ENCODE results near the gene ZNF888. TPM values are rescaled to one million over a fixed set of nuclear protein-coding genes. Genes with fewer than 3 reads are reported as not detected.
"Not testable (repeated sequence)": the region's sequence is repeated elsewhere in the genome, so short reads cannot be mapped to it uniquely, and the experiment has no call there.

The ZNF888 gene
- total RNA-seq, 4 donors from 2014 or later, result 3.4 to 12.6 (median 11.8) TPM

DNA sequence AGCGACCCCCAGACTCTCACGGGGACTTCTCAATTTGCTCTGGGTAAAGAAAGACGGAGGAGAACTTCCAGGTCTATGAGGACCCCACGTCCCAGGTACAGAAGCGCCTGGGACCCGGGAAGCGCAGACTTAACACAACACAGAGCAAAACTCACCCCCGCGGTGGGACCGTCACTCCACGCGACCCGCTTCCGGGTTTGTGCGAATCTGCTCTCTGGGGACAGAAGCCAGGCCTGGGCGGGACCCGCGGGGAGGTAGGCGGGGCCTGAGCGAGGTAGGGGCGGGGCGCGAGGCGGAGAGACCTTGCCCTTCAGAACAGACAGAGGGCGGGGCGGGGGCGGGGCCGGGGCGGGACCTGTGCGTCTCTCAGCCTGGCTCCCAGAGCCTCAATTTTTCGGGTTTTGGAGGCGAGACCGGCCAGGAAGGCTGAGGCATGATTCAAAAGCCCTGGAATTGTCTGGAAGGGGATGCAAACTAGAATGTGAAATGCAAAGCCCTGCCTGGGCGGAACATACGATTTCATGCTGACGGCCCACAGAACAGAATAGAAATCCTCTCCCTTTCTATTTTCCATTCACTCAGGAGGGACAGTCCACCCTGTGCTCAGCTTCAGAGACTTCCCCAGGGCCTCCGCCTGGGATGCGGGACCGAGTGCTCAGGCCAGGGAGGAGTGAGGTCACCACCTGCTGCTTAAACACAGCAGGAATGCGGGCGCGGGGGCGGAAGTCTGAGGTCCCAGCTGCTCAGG is 19.3 kb upstream of the ZNF888 start:
- peaks cover 11 to 50% (median 23%) of the 10 kb centered on the region in 4 donors for H3K4me1 ChIP-seq
- peak overlapping the region; percentile 59 to 98 (median 84) for H3K4me3 ChIP-seq
- in situ Hi-C loops (cut with MboI; ENCODE audit: low pct_ligation_motif_present in 1 of 4, low pct_unique_long_range_greater_than_20kb in 1 of 4, low sequenced_read_pairs in 3 of 4) (loop anchor here in 1 of 4 donors (5.0 kb wide), 1 partner anchor 85 kb away; the partner anchor contains the start of gene ZNF468), intact Hi-C loops (cut with DNase I; ENCODE audit: low total_unique reads) (no loop called here)
- 1% methylated on average over 37 of the region's 43 CpGs; no CpG with 5 or more reads in 1 of the 2 donors for WGBS, 2 donors (ENCODE audit: low coverage in 1 of 2)
- H3K36me3 ChIP-seq, result no peaks in the 10 kb centered on the region
- DNase-seq, result peak; percentile 98
- TF ChIP-seq POLR2AphosphoS5 (IDR thresholded peaks at IDR 0.05) (peak; percentile 92 to 99 (median 98)), POLR2A (IDR thresholded peaks at IDR 0.05) (peak; percentile 95), CTCF (IDR thresholded peaks at IDR 0.05) (no peak)
- no peaks in the 10 kb centered on the region for H3K27me3 ChIP-seq
- H3K27ac ChIP-seq, result peak overlapping the region; percentile 88 to 97 (median 94)
- H3K9me3 ChIP-seq, result peaks cover 17 to 21% of the 10 kb centered on the region in 2 donors

DNA sequence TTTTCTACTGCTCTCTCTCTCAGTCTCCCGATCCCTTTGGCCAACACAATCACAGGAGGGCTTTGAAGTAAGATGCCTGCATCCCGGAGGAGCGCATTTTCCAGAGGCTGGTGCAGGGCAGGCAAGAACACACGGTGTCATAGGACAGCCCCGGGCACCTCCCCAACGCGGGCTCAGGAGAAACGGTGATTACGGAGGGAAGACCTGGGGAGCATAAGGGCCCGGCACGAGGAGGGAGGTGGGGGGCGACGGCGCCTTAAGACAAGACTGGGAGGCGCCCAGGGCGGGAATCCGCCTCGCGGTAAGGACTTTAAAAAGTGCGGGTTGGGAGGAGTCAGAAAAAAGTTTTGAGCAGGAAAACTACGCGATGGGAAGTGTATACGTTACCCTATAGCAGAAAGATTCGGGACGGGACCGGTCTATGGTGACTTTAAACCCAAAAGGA is 18.7 kb upstream of the ZNF888 start:
- in situ Hi-C loops (cut with MboI; ENCODE audit: low pct_ligation_motif_present in 1 of 4, low pct_unique_long_range_greater_than_20kb in 1 of 4, low sequenced_read_pairs in 3 of 4), result loop anchor here in 1 of 4 donors (5.0 kb wide), 1 partner anchor 85 kb away; the partner anchor contains the start of gene ZNF468
- peaks cover 11 to 15% of the 10 kb centered on the region in 2 donors for H3K9me3 ChIP-seq
- H3K4me3 ChIP-seq, result peak overlapping the region; percentile 59 to 98 (median 84)
- DNase-seq, result peak; percentile 36
- H3K36me3 ChIP-seq, result no peaks in the 10 kb centered on the region
- intact Hi-C loops (cut with DNase I; ENCODE audit: low total_unique reads), result no loop called here
- no peaks in the 10 kb centered on the region for H3K27me3 ChIP-seq
- no peak for TF ChIP-seq EP300 (IDR thresholded peaks at IDR 0.05; ENCODE audit: low read depth)
- no peak for TF ChIP-seq POLR2A (IDR thresholded peaks at IDR 0.05)
- TF ChIP-seq CTCF (IDR thresholded peaks at IDR 0.05), result no peak
- TF ChIP-seq POLR2AphosphoS5 (IDR thresholded peaks at IDR 0.05), result no peak
- H3K27ac ChIP-seq, result peak overlapping the region; percentile 88 to 97 (median 94)
- WGBS, 2 donors (ENCODE audit: low coverage in 1 of 2), result 0% methylated on average over 2 to 26 of the region's 26 CpGs
- H3K4me1 ChIP-seq, result peaks cover 12 to 56% (median 27%) of the 10 kb centered on the region in 4 donors

DNA sequence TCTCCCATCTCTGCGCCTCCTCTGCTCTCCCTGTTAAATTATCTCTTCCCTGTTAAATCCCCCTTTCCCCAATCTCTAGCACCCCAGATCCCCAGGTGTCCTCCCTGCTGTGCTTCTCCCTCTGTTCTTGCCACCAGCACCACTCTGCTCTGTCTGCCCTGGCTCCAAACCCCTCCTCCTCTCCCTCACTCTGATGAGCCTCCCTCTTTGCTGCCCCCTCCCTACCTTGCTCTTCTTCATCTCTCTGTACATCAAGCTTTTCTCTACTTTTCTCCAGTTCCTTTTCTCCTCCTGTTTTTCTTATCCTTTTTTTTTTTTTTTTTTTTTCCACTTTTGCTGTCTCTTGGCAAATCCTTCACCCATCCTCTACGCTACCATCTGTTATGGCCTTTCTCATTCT is 18.3 kb upstream of the ZNF888 start:
- intact Hi-C loops (cut with DNase I; ENCODE audit: low total_unique reads), result not testable (repeated sequence)
- WGBS, 2 donors (ENCODE audit: low coverage in 1 of 2), result 27 to 29% methylated on average over 2 of the region's 2 CpGs
- in situ Hi-C loops (cut with MboI; ENCODE audit: low pct_ligation_motif_present in 1 of 4, low pct_unique_long_range_greater_than_20kb in 1 of 4, low sequenced_read_pairs in 3 of 4), result loop anchor here in 1 of 4 donors (5.0 kb wide), 1 partner anchor 84 kb away; the partner anchor contains the start of gene ZNF468

GRCh38 chr19:52940905-52941304 is 17.7 kb upstream of the ZNF888 start:
- in situ Hi-C loops (cut with MboI; ENCODE audit: low pct_ligation_motif_present in 1 of 4, low pct_unique_long_range_greater_than_20kb in 1 of 4, low sequenced_read_pairs in 3 of 4), result loop anchor here in 1 of 4 donors (5.0 kb wide), 1 partner anchor 84 kb away; the partner anchor contains the start of gene ZNF468
- peak overlapping the region; percentile 88 to 97 (median 94) for H3K27ac ChIP-seq
- intact Hi-C loops (cut with DNase I; ENCODE audit: low total_unique reads); H3K36me3 ChIP-seq; H3K27me3 ChIP-seq; H3K9me3 ChIP-seq; DNase-seq: not testable (repeated sequence)
- 56 to 66% methylated on average over 4 to 5 of the region's 5 CpGs for WGBS, 2 donors (ENCODE audit: low coverage in 1 of 2)
- peaks cover 12 to 64% (median 31%) of the 10 kb centered on the region in 4 donors for H3K4me1 ChIP-seq
- peak overlapping the region in 1 of 4 donors; percentile 74 for H3K4me3 ChIP-seq

More for the DNA sequence above, 18.3 kb upstream of the ZNF888 start:
- peak overlapping the region; percentile 88 to 97 (median 94) for H3K27ac ChIP-seq
- H3K4me3 ChIP-seq, result peak overlapping the region in 3 of 4 donors; percentile 74 to 98 (median 94)
- DNase-seq, H3K27me3 ChIP-seq, H3K36me3 ChIP-seq: not testable (repeated sequence)
- H3K9me3 ChIP-seq, result peaks cover 6 to 11% of the 10 kb centered on the region in 2 donors
- H3K4me1 ChIP-seq, result peaks cover 12 to 61% (median 30%) of the 10 kb centered on the region in 4 donors

- no peak for DNase-seq
- intact Hi-C loops (cut with DNase I; ENCODE audit: low total_unique reads), result no loop called here
- Histone ChIP-seq H3K9me3 (no peaks in the 10 kb centered on the region), H3K4me1 (peaks cover 12 to 65% (median 35%) of the 10 kb centered on the region in 4 donors), H3K27me3 (no peaks in the 10 kb centered on the region), H3K4me3 (peak overlapping the region in 1 of 4 donors; percentile 11), H3K27ac (peak overlapping the region; percentile 77 to 87 (median 86)), H3K36me3 (peaks cover 0 to 3% (median 0%) of the 10 kb centered on the region in 4 donors)
- in situ Hi-C loops (cut with MboI; ENCODE audit: low pct_ligation_motif_present in 1 of 4, low pct_unique_long_range_greater_than_20kb in 1 of 4, low sequenced_read_pairs in 3 of 4), result no loop called here
- TF ChIP-seq CTCF (IDR thresholded peaks at IDR 0.05) (no peak), POLR2A (IDR thresholded peaks at IDR 0.05) (no peak), POLR2AphosphoS5 (IDR thresholded peaks at IDR 0.05) (no peak), EP300 (IDR thresholded peaks at IDR 0.05; ENCODE audit: low read depth) (no peak)
- 26 to 31% methylated on average over 5 of the region's 5 CpGs for WGBS, 2 donors (ENCODE audit: low coverage in 1 of 2)
Measured at GRCh38 chr19:52938761-52939160, 15.5 kb upstream of the ZNF888 start.

Data from transverse colon (tissue), 4 donors.